Keratinocyte (primary cell): Measurements from ENCODE around the gene CNTNAP2.

ENCODE experiments used
- EZH2 ChIP-seq: IDR thresholded peaks from one replicate; pipeline ENCODE4 v1.6.1; 2012; ENCODE audit warnings: inconsistent platforms, mild to moderate bottlenecking, low read length, moderate library complexity
- TF ChIP-seq, protein P1 (sequence below), 3 experiments: IDR thresholded peaks in 1 of 3; conservative IDR thresholded peaks in 1 of 3; optimal IDR thresholded peaks in 1 of 3; 2 replicates in 2 of 3; 3 replicates in 1 of 3; pipeline versions ENCODE3 to v1.5.1; 2011; ENCODE audit warnings: low read length in 3 of 3, mild to moderate bottlenecking in 3 of 3, moderate library complexity in 2 of 3, control low read depth in 1 of 3, inconsistent platforms in 1 of 3; ENCODE audit not compliant: insufficient read depth in 2 of 3; ENCODE audit errors: extremely low read depth in 1 of 3

DNA sequence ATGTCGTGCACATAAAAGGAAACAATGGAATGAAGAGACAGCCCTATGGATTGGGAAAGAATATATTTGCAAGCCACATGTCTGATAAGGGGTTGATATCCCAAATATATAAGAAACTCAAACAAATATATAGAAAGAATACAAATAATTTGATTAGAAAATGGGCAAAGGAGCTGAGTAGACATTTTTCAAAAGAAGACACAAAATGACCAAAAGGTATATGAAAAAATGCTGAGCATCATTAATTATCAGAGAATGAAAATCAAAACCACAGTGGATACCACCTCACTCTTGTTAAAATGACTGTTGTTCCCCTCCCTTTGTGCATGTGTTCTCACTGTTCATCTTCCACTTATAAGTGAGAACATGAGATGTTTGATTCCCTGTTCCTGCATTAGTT is 175.3 kb downstream of the CNTNAP2 start:
- TF ChIP-seq EZH2, result no peak
- TF ChIP-seq, protein P1, sequence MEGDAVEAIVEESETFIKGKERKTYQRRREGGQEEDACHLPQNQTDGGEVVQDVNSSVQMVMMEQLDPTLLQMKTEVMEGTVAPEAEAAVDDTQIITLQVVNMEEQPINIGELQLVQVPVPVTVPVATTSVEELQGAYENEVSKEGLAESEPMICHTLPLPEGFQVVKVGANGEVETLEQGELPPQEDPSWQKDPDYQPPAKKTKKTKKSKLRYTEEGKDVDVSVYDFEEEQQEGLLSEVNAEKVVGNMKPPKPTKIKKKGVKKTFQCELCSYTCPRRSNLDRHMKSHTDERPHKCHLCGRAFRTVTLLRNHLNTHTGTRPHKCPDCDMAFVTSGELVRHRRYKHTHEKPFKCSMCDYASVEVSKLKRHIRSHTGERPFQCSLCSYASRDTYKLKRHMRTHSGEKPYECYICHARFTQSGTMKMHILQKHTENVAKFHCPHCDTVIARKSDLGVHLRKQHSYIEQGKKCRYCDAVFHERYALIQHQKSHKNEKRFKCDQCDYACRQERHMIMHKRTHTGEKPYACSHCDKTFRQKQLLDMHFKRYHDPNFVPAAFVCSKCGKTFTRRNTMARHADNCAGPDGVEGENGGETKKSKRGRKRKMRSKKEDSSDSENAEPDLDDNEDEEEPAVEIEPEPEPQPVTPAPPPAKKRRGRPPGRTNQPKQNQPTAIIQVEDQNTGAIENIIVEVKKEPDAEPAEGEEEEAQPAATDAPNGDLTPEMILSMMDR (optimal IDR thresholded peaks at IDR 0.05 in 1 of 3, IDR thresholded peaks at IDR 0.05 in 1 of 3, conservative IDR thresholded peaks at IDR 0.05 in 1 of 3; ENCODE audit: extremely low read depth in 1 of 3, insufficient read depth in 2 of 3, low read length in 3 of 3), result no peak
